ENCODE measurements around the gene PIH1D1. TPM values are rescaled to one million over a fixed set of nuclear protein-coding genes. Genes with fewer than 3 reads are reported as not detected.
A peak's percentile ranks its signal among the peaks of the same experiment; 100 is the strongest.

PIH1D1 gene
- total RNA-seq, 2 experiments from 2014 or later: 145 to 151 TPM

DNA sequence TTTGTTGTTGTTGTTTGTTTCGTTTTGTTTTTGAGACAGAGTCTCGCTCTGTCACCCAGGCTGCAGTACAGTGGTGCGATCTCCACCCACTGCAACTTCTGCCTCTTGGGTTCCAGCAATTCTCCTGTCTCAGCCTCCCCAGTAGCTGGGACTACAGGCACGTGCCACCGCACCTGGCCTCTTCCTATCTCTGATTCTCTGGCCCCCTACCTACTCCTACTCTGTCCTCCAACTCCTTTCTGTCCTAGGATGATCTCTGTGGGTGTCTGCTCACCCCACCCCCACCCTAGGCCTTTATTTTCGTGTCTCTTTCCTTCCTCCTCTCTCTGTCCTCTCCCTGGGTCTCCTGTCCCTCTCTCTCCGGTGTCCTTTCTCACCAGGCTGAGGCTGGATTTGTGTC lies 1.2 kb downstream of the PIH1D1 start:
- H3K4me3 ChIP-seq (ENCODE audit: low read length): peak overlapping the region; percentile 99
- H3K27ac ChIP-seq (ENCODE audit: low read depth in 1 of 2, low read length in 2 of 2): no peak overlapping the region
- CTCF ChIA-PET: interaction anchor here (2.5 to 3.9 kb wide), 2 partner anchors 23 to 26 kb away, joined by 14 to 15 read pairs; partner anchors contain the start of gene FLT3LG
- H3K9me3 ChIP-seq (ENCODE audit: control insufficient read depth in 1 of 2, insufficient read depth in 1 of 2, low read length in 2 of 2): no peaks in the 10 kb centered on the region
- no peaks in the 10 kb centered on the region for H3K27me3 ChIP-seq (ENCODE audit: control insufficient read depth in 1 of 2, insufficient read depth in 2 of 2, low read length in 2 of 2)
- peaks cover 69% of the 10 kb centered on the region for H3K4me1 ChIP-seq (ENCODE audit: insufficient read depth, low read length)
- intact Hi-C loops (cut with DNase I, micrococcal nuclease): no loop called here
- Mint-ChIP-seq H3K27ac (peak overlapping the region; percentile 58), H3K9me3 (no peaks in the 10 kb centered on the region), H3K27me3 (no peaks in the 10 kb centered on the region), H3K4me1 (ENCODE audit: low read depth) (peaks cover 44% of the 10 kb centered on the region), H3K4me3 (peak overlapping the region; percentile 94), H3K36me3 (ENCODE audit: low read depth) (peaks cover 65% of the 10 kb centered on the region)
- no peak for TF ChIP-seq CTCF (IDR thresholded peaks at IDR 0.05)
- POLR2A ChIA-PET: interaction anchor here (2.5 to 5.7 kb wide), 3 partner anchors 21 to 46 kb away, joined by 12 to 120 read pairs (median 28); partner anchors contain the start of genes FLT3LG, RPL13A and RPS11
- ATAC-seq (ENCODE audit: poor library complexity): no peak
- peaks cover 32% of the 10 kb centered on the region for H3K36me3 ChIP-seq (ENCODE audit: insufficient read depth, low read length)
- DNase-seq: no peak

GRCh38 chr19:49448432-49448786 lies 3.2 kb downstream of the PIH1D1 start:
- H3K4me1 Mint-ChIP-seq (ENCODE audit: low read depth): peaks cover 45% of the 10 kb centered on the region
- intact Hi-C loops (cut with DNase I, micrococcal nuclease): loop anchor here in 1 of 2 experiments (10.0 kb wide), 1 partner anchor 454 kb away; the partner anchor contains the start of genes GYS1 and RUVBL2
- POLR2A ChIA-PET: interaction anchor here (0.7 kb wide), 1 partner anchor 28 kb away, joined by 3 read pairs; no protein-coding TSS in a partner anchor

More at GRCh38 chr19:49448432-49448786, 3.2 kb downstream of the PIH1D1 start:
- CTCF ChIA-PET: no interaction called here
- H3K27ac Mint-ChIP-seq: peak overlapping the region; percentile 20
- no peaks in the 10 kb centered on the region for H3K9me3 Mint-ChIP-seq
- H3K4me3 Mint-ChIP-seq: peak overlapping the region; percentile 76
- peaks cover 32% of the 10 kb centered on the region for H3K36me3 ChIP-seq (ENCODE audit: insufficient read depth, low read length)
- H3K9me3 ChIP-seq (ENCODE audit: control insufficient read depth in 1 of 2, insufficient read depth in 1 of 2, low read length in 2 of 2): no peaks in the 10 kb centered on the region
- H3K4me1 ChIP-seq (ENCODE audit: insufficient read depth, low read length): peaks cover 63% of the 10 kb centered on the region
- peaks cover 66% of the 10 kb centered on the region for H3K36me3 Mint-ChIP-seq (ENCODE audit: low read depth)
- no peak for TF ChIP-seq CTCF (IDR thresholded peaks at IDR 0.05)
- H3K27ac ChIP-seq (ENCODE audit: low read depth in 1 of 2, low read length in 2 of 2): no peak overlapping the region
- no peak overlapping the region for H3K4me3 ChIP-seq (ENCODE audit: low read length)
- peaks cover 4% of the 10 kb centered on the region for H3K27me3 Mint-ChIP-seq
- no peaks in the 10 kb centered on the region for H3K27me3 ChIP-seq (ENCODE audit: control insufficient read depth in 1 of 2, insufficient read depth in 2 of 2, low read length in 2 of 2)
- ATAC-seq (ENCODE audit: poor library complexity): no peak
- no peak for DNase-seq

Data from CD4-positive, alpha-beta T cell (primary cell).